LNCaP clone FGC (cell line): ENCODE results near the gene MLXIPL.

Experiments
- DNase-seq: peaks from one replicate; pipeline ENCODE4 v3.0.0-alpha.2; 2011; ENCODE audit warnings: low read depth
- H3K4me3 ChIP-seq: 2 replicates; pipeline ENCODE4 v1.5.1; 2011; ENCODE audit warnings: mild to moderate bottlenecking, low read depth, low read length, control low read depth
- CTCF ChIP-seq: IDR thresholded peaks from 2 replicates; pipeline ENCODE4 v1.5.1; 2012; ENCODE audit warnings: mild to moderate bottlenecking; ENCODE audit not compliant: control insufficient read depth, insufficient read depth; ENCODE audit errors: extremely low read depth

Gene MLXIPL

GRCh38 chr7:73549176-73549575 is 75.1 kb downstream of the MLXIPL start:
- H3K4me3 ChIP-seq = no peak overlapping the region
- no peak for DNase-seq
- no peak for TF ChIP-seq CTCF

DNA sequence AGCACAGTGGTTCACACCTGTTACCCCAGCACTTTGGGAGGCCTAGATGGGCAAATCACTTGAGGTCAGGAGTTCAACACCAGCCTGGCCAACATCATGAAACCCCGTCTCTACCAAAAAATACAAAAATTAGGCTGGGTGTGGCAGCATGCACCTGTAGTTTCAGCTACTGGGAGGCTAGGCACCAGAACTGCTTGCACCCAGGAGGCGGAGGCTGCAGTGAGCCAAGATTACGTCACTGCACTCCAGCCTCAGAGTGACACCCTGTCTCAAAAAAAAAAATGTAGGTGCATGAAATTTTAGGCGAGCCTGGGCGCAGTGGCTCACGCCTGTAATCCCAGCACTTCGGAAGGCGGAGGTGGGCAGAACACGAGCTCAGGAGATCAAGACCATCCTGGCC is 76.5 kb downstream of the MLXIPL start:
- no peak overlapping the region for H3K4me3 ChIP-seq
- no peak for DNase-seq
- TF ChIP-seq CTCF = no peak

- TF ChIP-seq CTCF = no peak
- DNase-seq = no peak
Observed at GRCh38 chr7:73544678-73545077, 79.6 kb downstream of the MLXIPL start.

More at GRCh38 chr7:73544678-73545077, 79.6 kb downstream of the MLXIPL start:
- H3K4me3 ChIP-seq = no peak overlapping the region
